HEK293 (cell line): ENCODE results near the gene MECR.

Experiments used
- BCL11B ChIP-seq: fragments of 450-650 bp; formaldehyde crosslinking; IDR thresholded peaks from 2 replicates; pipeline ENCODE4 v1.5.1; 2016; ENCODE audit warnings: low read depth, missing biosample characterization, missing genetic modification characterization
- INSM2 ChIP-seq: fragments of 450-650 bp; formaldehyde crosslinking; IDR thresholded peaks from 2 replicates; pipeline ENCODE4 v1.5.1; 2016; ENCODE audit warnings: missing biosample characterization, missing genetic modification characterization
- KLF16 ChIP-seq: fragments of 450-650 bp; formaldehyde crosslinking; IDR thresholded peaks from 2 replicates; pipeline ENCODE4 v1.5.1; 2017; ENCODE audit warnings: missing biosample characterization, missing genetic modification characterization
- MEIS1 ChIP-seq: sonication (generic); formaldehyde crosslinking; IDR thresholded peaks from 2 replicates; pipeline ENCODE4 v1.8.1; 2022; ENCODE audit warnings: missing genetic modification reagents, mild to moderate bottlenecking, borderline replicate concordance
- SALL2 ChIP-seq: fragments of 450-650 bp; formaldehyde crosslinking; IDR thresholded peaks from 2 replicates; pipeline ENCODE4 v1.5.0; 2017; ENCODE audit warnings: missing biosample characterization, mild to moderate bottlenecking, missing genetic modification characterization, borderline replicate concordance
- SP7 ChIP-seq: fragments of 450-650 bp; formaldehyde crosslinking; IDR thresholded peaks from 2 replicates; pipeline ENCODE4 v1.5.1; 2016; ENCODE audit warnings: missing biosample characterization, missing genetic modification characterization
- ZBTB1 ChIP-seq: fragments of 450-650 bp; formaldehyde crosslinking; IDR thresholded peaks from 2 replicates; pipeline ENCODE4 v1.5.1; 2016; ENCODE audit warnings: missing biosample characterization, missing genetic modification characterization
- ZBTB21 ChIP-seq: fragments of 450-650 bp; formaldehyde crosslinking; IDR thresholded peaks from 2 replicates; pipeline ENCODE4 v1.5.1; 2017; ENCODE audit warnings: missing biosample characterization, missing genetic modification characterization
- ZBTB44 ChIP-seq: fragments of 450-650 bp; IDR thresholded peaks from 2 replicates; pipeline ENCODE4 v1.5.1; 2018; ENCODE audit warnings: missing biosample characterization, mild to moderate bottlenecking, missing genetic modification characterization
- ZNF184 ChIP-seq: fragments of 450-650 bp; IDR thresholded peaks from 2 replicates; pipeline ENCODE4 v1.5.1; 2018; ENCODE audit warnings: missing biosample characterization, mild to moderate bottlenecking, missing genetic modification characterization
- ZNF202 ChIP-seq: fragments of 450-650 bp; formaldehyde crosslinking; IDR thresholded peaks from 2 replicates; pipeline ENCODE4 v1.5.1; 2016; ENCODE audit warnings: missing biosample characterization, missing genetic modification characterization, borderline replicate concordance
- ZNF211 ChIP-seq: fragments of 450-650 bp; formaldehyde crosslinking; IDR thresholded peaks from 2 replicates; pipeline ENCODE4 v1.5.1; 2016; ENCODE audit warnings: low read depth, missing biosample characterization, missing genetic modification characterization
- ZNF341 ChIP-seq: fragments of 450-650 bp; formaldehyde crosslinking; IDR thresholded peaks from 2 replicates; pipeline ENCODE4; 2016; ENCODE audit warnings: low read depth, missing biosample characterization, missing genetic modification characterization
- ZNF391 ChIP-seq: fragments of 450-650 bp; formaldehyde crosslinking; IDR thresholded peaks from 2 replicates; pipeline ENCODE4 v1.5.1; 2016; ENCODE audit warnings: low read depth, missing biosample characterization, missing genetic modification characterization, borderline replicate concordance
- ZNF394 ChIP-seq: fragments of 450-650 bp; formaldehyde crosslinking; IDR thresholded peaks from 2 replicates; pipeline ENCODE4 v1.5.1; 2016; ENCODE audit warnings: missing biosample characterization, missing genetic modification characterization, mild to moderate bottlenecking, moderate library complexity, borderline replicate concordance
- ZNF398 ChIP-seq: fragments of 450-650 bp; formaldehyde crosslinking; IDR thresholded peaks from 2 replicates; pipeline ENCODE4 v1.5.1; 2017; ENCODE audit warnings: missing biosample characterization, missing genetic modification characterization
- ZNF449 ChIP-seq: fragments of 450-650 bp; formaldehyde crosslinking; IDR thresholded peaks from 2 replicates; pipeline ENCODE4 v1.5.1; 2017; ENCODE audit warnings: missing biosample characterization, mild to moderate bottlenecking, missing genetic modification characterization, moderate library complexity
- ZNF48 ChIP-seq: fragments of 450-650 bp; formaldehyde crosslinking; IDR thresholded peaks from 2 replicates; pipeline ENCODE4 v1.5.1; 2016; ENCODE audit warnings: missing biosample characterization, missing genetic modification characterization
- ZNF513 ChIP-seq: fragments of 450-650 bp; IDR thresholded peaks from 2 replicates; pipeline ENCODE4 v1.5.1; 2018; ENCODE audit warnings: missing biosample characterization, missing genetic modification characterization
- ZNF561 ChIP-seq: fragments of 450-650 bp; IDR thresholded peaks from 2 replicates; pipeline ENCODE4 v1.5.1; 2018; ENCODE audit warnings: missing biosample characterization, missing genetic modification characterization, borderline replicate concordance
- ZNF600 ChIP-seq: fragments of 450-650 bp; formaldehyde crosslinking; IDR thresholded peaks from 2 replicates; pipeline ENCODE4 v1.5.1; 2016; ENCODE audit warnings: missing biosample characterization, missing genetic modification characterization
- ZNF621 ChIP-seq: fragments of 450-650 bp; formaldehyde crosslinking; IDR thresholded peaks from 2 replicates; pipeline ENCODE4 v1.5.1; 2017; ENCODE audit warnings: missing biosample characterization, missing genetic modification characterization
- ZNF624 ChIP-seq: fragments of 450-650 bp; formaldehyde crosslinking; IDR thresholded peaks from 2 replicates; pipeline ENCODE4 v1.5.1; 2017; ENCODE audit warnings: missing biosample characterization, missing genetic modification characterization
- ZNF670 ChIP-seq: fragments of 450-650 bp; formaldehyde crosslinking; IDR thresholded peaks from 2 replicates; pipeline ENCODE4 v1.5.1; 2016; ENCODE audit warnings: missing biosample characterization, missing genetic modification characterization, low read depth
- ZNF747 ChIP-seq: fragments of 450-650 bp; formaldehyde crosslinking; IDR thresholded peaks from 2 replicates; pipeline ENCODE4 v1.5.1; 2016; ENCODE audit warnings: missing biosample characterization, missing genetic modification characterization
- ZNF76 ChIP-seq: fragments of 450-650 bp; formaldehyde crosslinking; IDR thresholded peaks from 2 replicates; pipeline ENCODE4; 2016; ENCODE audit warnings: low read depth, missing biosample characterization, missing genetic modification characterization, borderline replicate concordance
- ZNF776 ChIP-seq: fragments of 450-650 bp; formaldehyde crosslinking; IDR thresholded peaks from 2 replicates; pipeline ENCODE4 v1.5.0; 2017; ENCODE audit warnings: missing biosample characterization, missing genetic modification characterization, borderline replicate concordance
- ZXDB ChIP-seq: fragments of 450-650 bp; formaldehyde crosslinking; IDR thresholded peaks from 2 replicates; pipeline ENCODE4 v1.5.1; 2016; ENCODE audit warnings: missing biosample characterization, missing genetic modification characterization

The MECR gene

GRCh38 chr1:29230553-29231378 lies at the start of gene MECR (continued):
- TF ChIP-seq ZNF600 (tag by site-specific recombination) (peak; percentile 82), KLF16 (tag by site-specific recombination) (peak; percentile 97), INSM2 (peak; percentile 10; the same call in 1 of the 2 replicates), ZNF561 (no peak), ZNF202 (no peak), ZNF624 (tag by site-specific recombination) (no peak), ZNF394 (tag by site-specific recombination) (no peak), ZXDB (tag by site-specific recombination) (0 out of 2 replicates have a peak, but pooled peaks have one; percentile 69), ZNF449 (no peak; the same call in 1 of the 2 replicates), SALL2 (tag by site-specific recombination) (no peak), MEIS1 (no peak), ZNF670 (tag by site-specific recombination) (no peak), ZNF391 (tag by site-specific recombination) (no peak), ZNF621 (no peak), ZNF747 (tag by site-specific recombination) (no peak), BCL11B (no peak), ZNF48 (tag by site-specific recombination) (no peak), ZBTB1 (no peak), ZNF211 (tag by site-specific recombination) (no peak), ZNF776 (tag by site-specific recombination) (no peak), ZNF184 (no peak), ZNF513 (no peak), SP7 (tag by site-specific recombination) (peak; percentile 52; the same call in 1 of the 2 replicates), ZBTB44 (tag by site-specific recombination) (0 out of 2 replicates have a peak, but pooled peaks have one; percentile 43), ZBTB21 (tag by site-specific recombination) (peak; percentile 48; the same call in 1 of the 2 replicates), ZNF76 (tag by site-specific recombination) (0 out of 2 replicates have a peak, but pooled peaks have one; percentile 46), ZNF341 (tag by site-specific recombination) (peak; percentile 80), ZNF398 (tag by site-specific recombination) (peak; percentile 83)
